Coronary artery (tissue), 2 donors: ENCODE measurements around the gene ABL2.
"Not testable (repeated sequence)": the region's sequence is repeated elsewhere in the genome, so short reads cannot be mapped to it uniquely, and the experiment has no call there.

Experiments used
- DNase-seq: peaks from one replicate; pipeline ENCODE4 v3.0.0-alpha.2; 2017; ENCODE audit warnings: low spot score
- H3K27ac ChIP-seq, 2 donors: fragments of 200-600 bp; sonication (generic); one replicate each; pipeline ENCODE4 v1.5.1; 2016 to 2019
- H3K4me3 ChIP-seq: fragments of 200-600 bp; sonication (generic); 2 replicates; pipeline ENCODE4 v1.5.1; 2016; ENCODE audit warnings: mild to moderate bottlenecking, moderate library complexity
- CTCF ChIP-seq: fragments of 200-600 bp; sonication (generic); IDR thresholded peaks from one replicate; pipeline ENCODE4 v1.5.1; 2019; ENCODE audit warnings: antibody characterized with exemption

ABL2 gene

GRCh38 chr1:179234863-179235262 is 5.4 kb upstream of the ABL2 start:
- no peak for TF ChIP-seq CTCF
- H3K4me3 ChIP-seq = no peak overlapping the region
- no peak overlapping the region for H3K27ac ChIP-seq
- no peak for DNase-seq

GRCh38 chr1:179231923-179232322 is 2.4 kb upstream of the ABL2 start:
- no peak overlapping the region for H3K27ac ChIP-seq
- H3K4me3 ChIP-seq = no peak overlapping the region
- TF ChIP-seq CTCF = no peak
- no peak for DNase-seq

GRCh38 chr1:179230721-179231120 is 1.2 kb upstream of the ABL2 start:
- no peak for DNase-seq
- no peak overlapping the region for H3K27ac ChIP-seq
- H3K4me3 ChIP-seq = no peak overlapping the region
- no peak for TF ChIP-seq CTCF

- TF ChIP-seq CTCF = no peak
- Histone ChIP-seq H3K4me3 (peak overlapping the region; percentile 99), H3K27ac (peak overlapping the region; percentile 93 to 96)
- no peak for DNase-seq
These were observed 774 bp upstream of the ABL2 start for GRCh38 chr1:179230251-179230650.

GRCh38 chr1:179228783-179229213 is 679 bp downstream of the ABL2 start:
- H3K27ac ChIP-seq = peak overlapping the region; percentile 93 to 96
- DNase-seq = peak; percentile 79
- H3K4me3 ChIP-seq = peak overlapping the region; percentile 99
- no peak for TF ChIP-seq CTCF

GRCh38 chr1:179226738-179227137 is 2.7 kb downstream of the ABL2 start:
- no peak overlapping the region for H3K27ac ChIP-seq
- no peak overlapping the region for H3K4me3 ChIP-seq
- no peak for DNase-seq
- no peak for TF ChIP-seq CTCF

- H3K27ac ChIP-seq = not testable (repeated sequence)
These were observed 5.0 kb downstream of the ABL2 start for GRCh38 chr1:179224466-179224865.

GRCh38 chr1:179221121-179221520 is 8.4 kb downstream of the ABL2 start:
- DNase-seq, H3K4me3 ChIP-seq, H3K27ac ChIP-seq: not testable (repeated sequence)

More at GRCh38 chr1:179224466-179224865, 5.0 kb downstream of the ABL2 start:
- DNase-seq, H3K4me3 ChIP-seq: not testable (repeated sequence)
